A549 (cell line): ENCODE data around the gene PIK3CA. TPM values are rescaled to one million over a fixed set of nuclear protein-coding genes. Genes with fewer than 3 reads are reported as not detected.

Experiments
- ATAC-seq, 2 experiments: fragments of 200-7000 bp in 1 of 2; fragments of >200 bp in 1 of 2; cut with Nextera tagmentation in 1 of 2; cut with Tn5 transposase in 1 of 2; 3 replicates each; pipeline versions ENCODE4 v1.8.0 to v1.9.1; 2018 to 2020; ENCODE audit warnings: mild to moderate bottlenecking in 1 of 2, moderate library complexity in 1 of 2
- CTCF ChIA-PET: fragments of 300-600 bp; sonication (Branson Sonifier 250); formaldehyde crosslinking; extraction: SDS; loops from one replicate; lab custom pipeline; 2021; ENCODE audit warnings: antibody characterized with exemption, inconsistent platforms; lab: Yijun Ruan, JAX
- POLR2A ChIA-PET: fragments of 350-600 bp; formaldehyde crosslinking; extraction: SDS; loops from one replicate; lab custom pipeline; 2021; ENCODE audit warnings: antibody characterized with exemption, inconsistent platforms; lab: Yijun Ruan, JAX
- DNase-seq, 2 experiments: peaks; one replicate each; pipeline versions ENCODE4 v3.0.0 to v3.0.0-alpha.2; 2011 to 2016; ENCODE audit warnings: low read depth in 1 of 2, low spot score in 1 of 2
- FAIRE-seq: peaks from 2 replicates; lab custom pipeline; 2011; peaks lifted over from hg19 to GRCh38; lab: Jason Lieb, UNC
- H3K27ac ChIP-seq, 2 experiments: fragments of >200 bp; sonication (Bioruptor Twin); formaldehyde crosslinking; 3 replicates each; pipeline ENCODE4 v1.5.1; 2016 to 2017
- H3K4me1 ChIP-seq: fragments of >200 bp; sonication (Bioruptor Twin); formaldehyde crosslinking; 3 replicates; pipeline ENCODE4 v1.6.1; 2016
- H3K4me2 ChIP-seq: fragments of >200 bp; sonication (Bioruptor Twin); formaldehyde crosslinking; 3 replicates; pipeline ENCODE4 v1.6.1; 2016
- H3K4me3 ChIP-seq: fragments of >200 bp; sonication (Bioruptor Twin); formaldehyde crosslinking; 3 replicates; pipeline ENCODE4 v1.5.1; 2016
- H3K9me3 ChIP-seq: fragments of >200 bp; sonication (Bioruptor Twin); formaldehyde crosslinking; 3 replicates; pipeline ENCODE4 v1.6.1; 2016
- BHLHE40 ChIP-seq: IDR thresholded peaks from 2 replicates; pipeline ENCODE4 v1.6.1; 2012; ENCODE audit warnings: low read depth, low read length, inconsistent platforms
- CBX2 ChIP-seq: fragments of 200-600 bp; sonication (generic); IDR thresholded peaks from 2 replicates; pipeline ENCODE4 v1.6.1; 2016; ENCODE audit warnings: low read depth, mild to moderate bottlenecking, borderline replicate concordance
- CBX8 ChIP-seq: fragments of 200-600 bp; sonication (generic); IDR thresholded peaks from 2 replicates; pipeline ENCODE4 v1.6.1; 2016
- CEBPB ChIP-seq, 2 experiments: fragments of >200 bp in 1 of 2; sonication (Bioruptor Twin) in 1 of 2; formaldehyde crosslinking in 1 of 2; IDR thresholded peaks; 2 replicates each; pipeline ENCODE4 v1.6.1; 2012 to 2016
- CHD4 ChIP-seq: fragments of 200-600 bp; sonication (generic); IDR thresholded peaks from 2 replicates; pipeline ENCODE4 v1.6.1; 2016; ENCODE audit warnings: antibody characterized with exemption, mild to moderate bottlenecking, borderline replicate concordance
- ELK1 ChIP-seq: fragments of 150-350 bp; IDR thresholded peaks from 2 replicates; pipeline ENCODE4 v1.6.1; 2014; ENCODE audit warnings: low read depth, mild to moderate bottlenecking, low read length
- FOSB ChIP-seq: fragments of 250-450 bp; sonication (Bioruptor Pico); IDR thresholded peaks from 2 replicates; pipeline ENCODE4 v1.5.0; 2020; ENCODE audit warnings: mild to moderate bottlenecking, moderate library complexity
- FOXS1 ChIP-seq: fragments of 250-450 bp; sonication (Bioruptor Pico); IDR thresholded peaks from 2 replicates; pipeline ENCODE4 v1.5.0; 2020; ENCODE audit warnings: mild to moderate bottlenecking, moderate library complexity
- HDAC2 ChIP-seq: fragments of 200-600 bp; sonication (generic); IDR thresholded peaks from 2 replicates; pipeline ENCODE4 v1.6.1; 2016
- HES2 ChIP-seq: fragments of >200 bp; sonication (Bioruptor Twin); formaldehyde crosslinking; IDR thresholded peaks from 2 replicates; pipeline ENCODE4 v1.6.1; 2016
- HEYL ChIP-seq: fragments of 250-450 bp; sonication (Bioruptor Pico); IDR thresholded peaks from 2 replicates; pipeline ENCODE4 v1.8.0; 2021; ENCODE audit warnings: mild to moderate bottlenecking, moderate library complexity
- HMGXB4 ChIP-seq: fragments of 250-450 bp; sonication (Bioruptor Pico); IDR thresholded peaks from 2 replicates; pipeline ENCODE4 v1.5.0; 2021; ENCODE audit warnings: mild to moderate bottlenecking, moderate library complexity, borderline replicate concordance
- HOXA7 ChIP-seq: fragments of 250-450 bp; sonication (Bioruptor Pico); IDR thresholded peaks from 2 replicates; pipeline ENCODE4 v1.5.0; 2020; ENCODE audit warnings: mild to moderate bottlenecking, moderate library complexity
- KDM1A ChIP-seq: fragments of 200-600 bp; sonication (generic); IDR thresholded peaks from 2 replicates; pipeline ENCODE4 v1.6.1; 2016; ENCODE audit warnings: low read depth, mild to moderate bottlenecking
- MAFK ChIP-seq: fragments of 450-650 bp; IDR thresholded peaks from 2 replicates; pipeline ENCODE4 v1.6.1; 2014; ENCODE audit not compliant: partially characterized antibody
- POLR2A ChIP-seq: IDR thresholded peaks from 2 replicates; pipeline ENCODE4 v1.6.1; 2012; ENCODE audit warnings: mild to moderate bottlenecking, low read length
- POLR2AphosphoS2 ChIP-seq: conservative IDR thresholded peaks from 2 replicates; pipeline ENCODE4 v1.6.1; 2012; ENCODE audit warnings: low read length, improper control_type of control experiment, inconsistent platforms
- RARB ChIP-seq: fragments of 250-450 bp; sonication (Bioruptor Pico); IDR thresholded peaks from 2 replicates; pipeline ENCODE4 v1.8.0; 2021; ENCODE audit warnings: mild to moderate bottlenecking, moderate library complexity
- RNF2 ChIP-seq: fragments of 200-600 bp; sonication (generic); IDR thresholded peaks from 2 replicates; pipeline ENCODE4 v1.6.1; 2016; ENCODE audit warnings: low read depth, mild to moderate bottlenecking, antibody characterized with exemption, moderate library complexity, borderline replicate concordance
- SMC3 ChIP-seq: fragments of >200 bp; sonication (Bioruptor Twin); formaldehyde crosslinking; IDR thresholded peaks from 3 replicates; pipeline ENCODE4 v1.6.1; 2018; ENCODE audit warnings: inconsistent platforms
- SREBF2 ChIP-seq: fragments of 450-650 bp; IDR thresholded peaks from 2 replicates; pipeline ENCODE4 v1.6.1; 2014; ENCODE audit warnings: mild to moderate bottlenecking, moderate library complexity
- TFCP2L1 ChIP-seq: fragments of 250-450 bp; sonication (Bioruptor Pico); IDR thresholded peaks from 2 replicates; pipeline ENCODE4 v1.5.0; 2021; ENCODE audit warnings: mild to moderate bottlenecking
- ZSCAN20 ChIP-seq: fragments of 250-450 bp; sonication (Bioruptor Pico); IDR thresholded peaks from 2 replicates; pipeline ENCODE4 v1.8.0; 2022; ENCODE audit warnings: mild to moderate bottlenecking, moderate library complexity
- polyA plus RNA-seq, 4 experiments: library from polyadenylated mRNA; depleted of rRNA in 3 of 4; stranded (reverse); fragments of >200 nt; fragmentation: RNase III in 1 of 4; extraction: RNeasy Plus Mini Kit Qiagen cat#74134 plus additional on column Dnase treatment in 1 of 4; gene quantifications; 2 replicates in 3 of 4; 3 replicates in 1 of 4; pipeline ENCODE4 v1.2.3, GENCODE V29; 2011 to 2017
- TF ChIP-seq, protein P1 (sequence below): fragments of 450-650 bp; IDR thresholded peaks from 2 replicates; pipeline ENCODE4 v1.6.1; 2014; ENCODE audit warnings: antibody characterized with exemption
- TF ChIP-seq, protein P2 (sequence below): fragments of >200 bp; sonication (Bioruptor Twin); formaldehyde crosslinking; IDR thresholded peaks from 3 replicates; pipeline ENCODE4 v1.6.1; 2016

The PIK3CA gene
- polyA plus RNA-seq, 2 of the 4 experiments (the other 2 are of a cell fraction) = 6.2 to 10.3 TPM

GRCh38 chr3:179163503-179163902 is 15.3 kb downstream of the PIK3CA start:
- H3K4me3 ChIP-seq = no peak overlapping the region
- ChIA-PET POLR2A (no interaction called here), CTCF (no interaction called here)
- no peaks in the 10 kb centered on the region for H3K9me3 ChIP-seq
- no peak overlapping the region for H3K27ac ChIP-seq
- DNase-seq (no peak), FAIRE-seq (no peak), ATAC-seq (no peak)
- no peak for TF ChIP-seq RARB (CRISPR knock-in tag)
- TF ChIP-seq CBX8 = no peak
- TF ChIP-seq CHD4 = no peak
- TF ChIP-seq SMC3 = no peak
- TF ChIP-seq CEBPB (IDR thresholded peaks at IDR 0.05) = no peak
- no peak for TF ChIP-seq ZSCAN20 (CRISPR knock-in tag)
- TF ChIP-seq POLR2A = no peak
- TF ChIP-seq HMGXB4 (CRISPR knock-in tag) = no peak
- H3K4me2 ChIP-seq = no peak overlapping the region
- H3K4me1 ChIP-seq = no peaks in the 10 kb centered on the region

DNA sequence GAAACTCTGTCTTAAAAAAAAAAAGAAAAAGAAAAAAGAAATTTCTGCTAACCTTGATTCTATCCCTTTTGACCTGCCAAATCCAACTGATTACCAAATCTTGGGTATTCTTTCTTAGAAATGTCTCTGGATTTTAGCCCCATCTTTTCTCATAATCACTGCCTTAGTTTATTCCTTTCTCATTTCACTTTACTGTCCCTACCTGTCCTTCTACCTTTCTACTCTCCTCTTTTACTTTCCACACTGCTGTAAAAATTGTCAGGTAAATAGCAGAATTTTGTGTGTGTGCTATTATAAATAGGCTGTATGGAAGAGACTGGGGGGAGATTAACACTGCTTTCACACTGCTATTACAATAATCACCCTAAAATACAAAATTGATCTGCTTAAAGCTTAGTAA is 16.7 kb downstream of the PIK3CA start:
- H3K9me3 ChIP-seq = no peaks in the 10 kb centered on the region
- no peak overlapping the region for H3K27ac ChIP-seq
- no peaks in the 10 kb centered on the region for H3K4me1 ChIP-seq
- FAIRE-seq (no peak), ATAC-seq (no peak), DNase-seq (no peak)
- H3K4me2 ChIP-seq = no peak overlapping the region
- no peak overlapping the region for H3K4me3 ChIP-seq
- POLR2A ChIA-PET = no interaction called here
- CTCF ChIA-PET = no interaction called here
- TF ChIP-seq SMC3 (no peak), FOXS1 (no peak), RARB (CRISPR knock-in tag) (no peak), KDM1A (no peak), HOXA7 (CRISPR knock-in tag) (no peak), RNF2 (no peak), BHLHE40 (no peak), CBX2 (no peak), ELK1 (no peak), HES2 (no peak), POLR2AphosphoS2 (no peak), POLR2A (no peak), FOSB (CRISPR knock-in tag) (no peak), SREBF2 (no peak), HDAC2 (no peak), MAFK (no peak), TFCP2L1 (no peak), HEYL (CRISPR knock-in tag) (no peak)
- TF ChIP-seq, protein P1, sequence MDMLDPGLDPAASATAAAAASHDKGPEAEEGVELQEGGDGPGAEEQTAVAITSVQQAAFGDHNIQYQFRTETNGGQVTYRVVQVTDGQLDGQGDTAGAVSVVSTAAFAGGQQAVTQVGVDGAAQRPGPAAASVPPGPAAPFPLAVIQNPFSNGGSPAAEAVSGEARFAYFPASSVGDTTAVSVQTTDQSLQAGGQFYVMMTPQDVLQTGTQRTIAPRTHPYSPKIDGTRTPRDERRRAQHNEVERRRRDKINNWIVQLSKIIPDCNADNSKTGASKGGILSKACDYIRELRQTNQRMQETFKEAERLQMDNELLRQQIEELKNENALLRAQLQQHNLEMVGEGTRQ = no peak
- TF ChIP-seq, protein P2, sequence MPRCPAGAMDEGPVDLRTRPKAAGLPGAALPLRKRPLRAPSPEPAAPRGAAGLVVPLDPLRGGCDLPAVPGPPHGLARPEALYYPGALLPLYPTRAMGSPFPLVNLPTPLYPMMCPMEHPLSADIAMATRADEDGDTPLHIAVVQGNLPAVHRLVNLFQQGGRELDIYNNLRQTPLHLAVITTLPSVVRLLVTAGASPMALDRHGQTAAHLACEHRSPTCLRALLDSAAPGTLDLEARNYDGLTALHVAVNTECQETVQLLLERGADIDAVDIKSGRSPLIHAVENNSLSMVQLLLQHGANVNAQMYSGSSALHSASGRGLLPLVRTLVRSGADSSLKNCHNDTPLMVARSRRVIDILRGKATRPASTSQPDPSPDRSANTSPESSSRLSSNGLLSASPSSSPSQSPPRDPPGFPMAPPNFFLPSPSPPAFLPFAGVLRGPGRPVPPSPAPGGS = no peak
